ENCODE data around the gene DDX25. TPM values are rescaled to one million over a fixed set of nuclear protein-coding genes. Genes with fewer than 3 reads are reported as not detected.

The DDX25 gene
- total and polyA plus RNA-seq, 9 of the 15 experiments (the other 6 are each of a cell fraction or from before 2014, with no cell fraction given): not detected

DNA sequence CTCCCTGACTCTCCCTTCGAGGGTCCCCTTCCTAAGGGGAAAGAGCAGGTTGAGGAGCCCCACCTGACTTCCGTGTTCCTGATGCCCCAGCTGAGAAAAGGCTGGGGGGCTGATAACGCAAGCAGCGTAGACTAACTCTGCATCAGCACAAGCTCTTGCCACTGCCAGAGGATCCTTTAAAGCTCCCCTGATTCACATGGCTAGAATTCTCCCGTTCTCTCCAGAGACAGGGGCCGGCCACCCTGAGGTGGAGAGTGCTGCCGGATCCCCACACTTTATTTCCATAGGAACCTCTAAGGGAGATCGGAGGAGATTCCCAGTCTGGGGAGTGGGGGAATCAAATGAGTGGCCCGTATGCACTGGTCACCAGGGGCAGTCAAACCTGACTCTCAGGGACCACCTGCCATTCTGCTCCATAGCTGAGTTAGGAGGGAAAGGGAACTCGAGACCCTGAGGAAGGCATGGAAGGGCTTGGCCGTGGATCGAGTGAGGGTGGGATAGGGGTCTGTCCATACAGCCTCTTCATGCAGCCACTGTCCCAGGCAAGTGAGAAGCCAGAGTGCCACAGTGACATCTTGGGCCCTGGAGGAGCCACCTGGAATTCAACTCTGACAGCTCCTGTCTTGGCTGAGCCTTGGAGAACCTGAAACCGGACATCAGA, 40.2 kb downstream of the DDX25 start:
- in situ Hi-C loops (cut with MboI): no loop called here
- DNase-seq (ENCODE audit: extremely low read depth in 1 of 4, low spot score in 3 of 4) (no peak), FAIRE-seq (no peak), ATAC-seq (no peak)
- Histone ChIP-seq H3K9me1 (ENCODE audit: control insufficient read depth, insufficient read depth, low read length) (no peaks in the 10 kb centered on the region), H3K27me3 (ENCODE audit: control insufficient read depth in 2 of 2, insufficient read depth in 2 of 2, low read length in 2 of 2) (peaks cover 27 to 68% of the 10 kb centered on the region in 2 experiments), H3K27ac (ENCODE audit: extremely low read depth, low read depth, low read length) (no peak overlapping the region), H3K9me3 (replicated peaks; ENCODE audit: control insufficient read depth, insufficient read depth, low read depth, low read length) (no peaks in the 10 kb centered on the region), H4K20me1 (replicated peaks; ENCODE audit: control insufficient read depth, insufficient read depth, low read length) (peaks cover 5% of the 10 kb centered on the region), H3K9ac (ENCODE audit: insufficient read depth in 1 of 2, low read depth in 2 of 2, low read length in 2 of 2) (no peak overlapping the region), H3K79me2 (ENCODE audit: control insufficient read depth, insufficient read depth, low read length) (no peaks in the 10 kb centered on the region), H3K4me2 (ENCODE audit: insufficient read depth, low read length) (no peak overlapping the region), H3K4me1 (replicated peaks in 1 of 2; ENCODE audit: control insufficient read depth in 2 of 2, insufficient read depth in 2 of 2, low read length in 2 of 2) (peaks cover 2 to 20% of the 10 kb centered on the region in 2 experiments; a peak in 3 of 5 replicates), H3K36me3 (ENCODE audit: control insufficient read depth, insufficient read depth, low read length) (no peaks in the 10 kb centered on the region), H3K4me3 (no peak overlapping the region), H2AFZ (ENCODE audit: low read depth, low read length) (no peak overlapping the region)
- BruUV-seq (replicated peaks): no TSS peak
- ChIA-PET POLR2A (no interaction called here), CTCF (ENCODE audit: low intra/inter-chr PET ratio) (no interaction called here)
- 3% methylated on average over 13 of the region's 13 CpGs for WGBS (ENCODE audit: insufficient coverage, low coverage, missing lambda C conversion rate)
- TF ChIP-seq SP1 (CRISPR knock-in tag; IDR thresholded peaks at IDR 0.05): no peak
- TF ChIP-seq HNRNPLL (IDR thresholded peaks at IDR 0.05; ENCODE audit: low read depth, low read length, poor library complexity, severe bottlenecking): peak; percentile 55
- intact Hi-C loops (cut with micrococcal nuclease): loop anchor here (5.0 kb wide), 1 partner anchor 248 kb away; no protein-coding TSS in a partner anchor

DNA sequence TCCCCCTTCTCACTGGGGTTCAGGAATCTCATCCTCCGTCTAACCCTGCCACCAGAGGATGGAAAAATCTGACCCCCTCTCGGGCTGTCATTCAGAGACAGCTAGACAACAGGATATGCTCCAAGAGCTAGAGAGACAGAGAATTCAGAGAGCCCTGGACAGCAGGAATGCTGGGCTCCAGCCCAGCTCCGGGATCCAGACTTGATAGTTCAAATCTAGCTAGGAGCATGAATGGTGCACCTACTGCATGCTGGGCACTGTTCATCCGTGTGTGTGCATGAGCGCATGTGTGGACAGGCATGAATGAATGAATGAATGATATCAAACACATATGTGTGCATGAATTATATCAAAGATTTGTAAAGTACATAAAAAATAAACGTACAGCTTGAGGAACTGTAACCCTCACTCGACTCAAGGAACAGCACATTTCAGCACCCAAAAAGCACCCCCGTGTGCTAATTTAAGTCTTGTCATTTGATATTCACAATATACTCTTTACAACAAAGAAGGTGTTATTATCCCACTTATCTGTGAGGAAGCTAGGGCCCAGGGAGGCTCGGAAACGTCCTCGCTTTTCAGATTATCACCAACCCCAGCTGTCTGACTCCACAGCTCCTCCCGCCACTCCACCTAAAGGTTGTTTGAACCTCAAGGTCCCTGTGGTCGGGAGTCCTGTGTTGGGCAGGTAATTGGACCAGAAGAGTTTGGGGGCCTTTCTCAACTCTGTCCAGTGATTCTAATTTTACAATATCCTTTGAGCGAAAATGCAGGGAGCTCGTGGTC, 40.9 kb downstream of the DDX25 start:
- H3K9me3 ChIP-seq (replicated peaks; ENCODE audit: control insufficient read depth, insufficient read depth, low read depth, low read length): no peaks in the 10 kb centered on the region
- POLR2A ChIA-PET: interaction anchor here (0.6 to 1.2 kb wide), 3 partner anchors 14 to 358 kb away, joined by 3 to 4 read pairs (median 4); partner anchors contain the start of gene DCPS
- no peak overlapping the region for H2AFZ ChIP-seq (ENCODE audit: low read depth, low read length)
- H3K9ac ChIP-seq (ENCODE audit: insufficient read depth in 1 of 2, low read depth in 2 of 2, low read length in 2 of 2): no peak overlapping the region
- in situ Hi-C loops (cut with MboI) (no loop called here), intact Hi-C loops (cut with micrococcal nuclease) (no loop called here)
- DNase-seq (ENCODE audit: extremely low read depth in 1 of 4, low spot score in 3 of 4) (peak in 1 of 4 experiments; percentile 23), ATAC-seq (no peak), FAIRE-seq (peak; percentile 6)
- H4K20me1 ChIP-seq (replicated peaks; ENCODE audit: control insufficient read depth, insufficient read depth, low read length): peaks cover 5% of the 10 kb centered on the region
- H3K4me1 ChIP-seq (replicated peaks in 1 of 2; ENCODE audit: control insufficient read depth in 2 of 2, insufficient read depth in 2 of 2, low read length in 2 of 2): peaks cover 2 to 20% of the 10 kb centered on the region in 2 experiments; a peak in 3 of 5 replicates
- no TSS peak for BruUV-seq (replicated peaks)
- no peak overlapping the region for H3K4me3 ChIP-seq
- H3K79me2 ChIP-seq (ENCODE audit: control insufficient read depth, insufficient read depth, low read length): no peaks in the 10 kb centered on the region
- no peaks in the 10 kb centered on the region for H3K9me1 ChIP-seq (ENCODE audit: control insufficient read depth, insufficient read depth, low read length)
- H3K4me2 ChIP-seq (ENCODE audit: insufficient read depth, low read length): no peak overlapping the region; the same call in 1 of the 2 replicates
- peaks cover 34 to 76% of the 10 kb centered on the region in 2 experiments for H3K27me3 ChIP-seq (ENCODE audit: control insufficient read depth in 2 of 2, insufficient read depth in 2 of 2, low read length in 2 of 2)
- no peak overlapping the region for H3K27ac ChIP-seq (ENCODE audit: extremely low read depth, low read depth, low read length)
- no peaks in the 10 kb centered on the region for H3K36me3 ChIP-seq (ENCODE audit: control insufficient read depth, insufficient read depth, low read length)
- 0% methylated on average over 15 of the region's 15 CpGs for WGBS (ENCODE audit: insufficient coverage, low coverage, missing lambda C conversion rate)
- CTCF ChIA-PET (ENCODE audit: low intra/inter-chr PET ratio): no interaction called here
- TF ChIP-seq TRIM24 (IDR thresholded peaks at IDR 0.05): no peak
- TF ChIP-seq TCF3 (CRISPR knock-in tag; IDR thresholded peaks at IDR 0.05): peak; percentile 46; the same call in 1 of the 2 replicates
- TF ChIP-seq, protein P1, sequence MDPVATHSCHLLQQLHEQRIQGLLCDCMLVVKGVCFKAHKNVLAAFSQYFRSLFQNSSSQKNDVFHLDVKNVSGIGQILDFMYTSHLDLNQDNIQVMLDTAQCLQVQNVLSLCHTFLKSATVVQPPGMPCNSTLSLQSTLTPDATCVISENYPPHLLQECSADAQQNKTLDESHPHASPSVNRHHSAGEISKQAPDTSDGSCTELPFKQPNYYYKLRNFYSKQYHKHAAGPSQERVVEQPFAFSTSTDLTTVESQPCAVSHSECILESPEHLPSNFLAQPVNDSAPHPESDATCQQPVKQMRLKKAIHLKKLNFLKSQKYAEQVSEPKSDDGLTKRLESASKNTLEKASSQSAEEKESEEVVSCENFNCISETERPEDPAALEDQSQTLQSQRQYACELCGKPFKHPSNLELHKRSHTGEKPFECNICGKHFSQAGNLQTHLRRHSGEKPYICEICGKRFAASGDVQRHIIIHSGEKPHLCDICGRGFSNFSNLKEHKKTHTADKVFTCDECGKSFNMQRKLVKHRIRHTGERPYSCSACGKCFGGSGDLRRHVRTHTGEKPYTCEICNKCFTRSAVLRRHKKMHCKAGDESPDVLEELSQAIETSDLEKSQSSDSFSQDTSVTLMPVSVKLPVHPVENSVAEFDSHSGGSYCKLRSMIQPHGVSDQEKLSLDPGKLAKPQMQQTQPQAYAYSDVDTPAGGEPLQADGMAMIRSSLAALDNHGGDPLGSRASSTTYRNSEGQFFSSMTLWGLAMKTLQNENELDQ (CRISPR knock-in tag; IDR thresholded peaks at IDR 0.05; ENCODE audit: borderline replicate concordance): no peak
- no peak for TF ChIP-seq NR4A1 (CRISPR knock-in tag; IDR thresholded peaks at IDR 0.05)
- TF ChIP-seq NR4A1 (tag; IDR thresholded peaks at IDR 0.05): no peak

All from K562 (cell line).